ENCODE data around the gene LIPC.

The LIPC gene

GRCh38 chr15:58545307-58546065 is 113.7 kb downstream of the LIPC start:
- Histone ChIP-seq H3K9me3 (ENCODE audit: control insufficient read depth, insufficient read depth, low read length) (no peaks in the 10 kb centered on the region), H3K36me3 (ENCODE audit: control insufficient read depth, insufficient read depth, low read length) (no peaks in the 10 kb centered on the region), H3K4me3 (ENCODE audit: low read length) (no peak overlapping the region), H3K27ac (ENCODE audit: low read length) (no peak overlapping the region), H3K27me3 (ENCODE audit: control insufficient read depth, insufficient read depth, low read length) (no peaks in the 10 kb centered on the region), H3K4me1 (ENCODE audit: control insufficient read depth, insufficient read depth, low read length) (no peaks in the 10 kb centered on the region)
- WGBS (ENCODE audit: insufficient coverage, insufficient read length): no CpG with 5 or more reads among the region's 18 CpGs
- no peak for DNase-seq (ENCODE audit: low read depth, low spot score)

GRCh38 chr15:58546066-58546591 is 114.3 kb downstream of the LIPC start:
- Histone ChIP-seq H3K4me1 (ENCODE audit: control insufficient read depth, insufficient read depth, low read length) (no peaks in the 10 kb centered on the region), H3K4me3 (ENCODE audit: low read length) (no peak overlapping the region), H3K9me3 (ENCODE audit: control insufficient read depth, insufficient read depth, low read length) (no peaks in the 10 kb centered on the region), H3K36me3 (ENCODE audit: control insufficient read depth, insufficient read depth, low read length) (no peaks in the 10 kb centered on the region), H3K27me3 (ENCODE audit: control insufficient read depth, insufficient read depth, low read length) (no peaks in the 10 kb centered on the region), H3K27ac (ENCODE audit: low read length) (no peak overlapping the region)
- no peak for DNase-seq (ENCODE audit: low read depth, low spot score)
- no CpG with 5 or more reads among the region's 9 CpGs for WGBS (ENCODE audit: insufficient coverage, insufficient read length)

- no CpG with 5 or more reads among the region's 13 CpGs for WGBS (ENCODE audit: insufficient coverage, insufficient read length)
- no peak for DNase-seq (ENCODE audit: low read depth, low spot score)
- Histone ChIP-seq H3K9me3 (ENCODE audit: control insufficient read depth, insufficient read depth, low read length) (no peaks in the 10 kb centered on the region), H3K4me1 (ENCODE audit: control insufficient read depth, insufficient read depth, low read length) (no peaks in the 10 kb centered on the region), H3K27me3 (ENCODE audit: control insufficient read depth, insufficient read depth, low read length) (no peaks in the 10 kb centered on the region), H3K27ac (ENCODE audit: low read length) (no peak overlapping the region), H3K4me3 (ENCODE audit: low read length) (no peak overlapping the region), H3K36me3 (ENCODE audit: control insufficient read depth, insufficient read depth, low read length) (no peaks in the 10 kb centered on the region)
These were observed 115.1 kb downstream of the LIPC start for GRCh38 chr15:58546635-58547627.

GRCh38 chr15:58547628-58548307 is 116.0 kb downstream of the LIPC start:
- Histone ChIP-seq H3K9me3 (ENCODE audit: control insufficient read depth, insufficient read depth, low read length) (no peaks in the 10 kb centered on the region), H3K27ac (ENCODE audit: low read length) (no peak overlapping the region), H3K4me1 (ENCODE audit: control insufficient read depth, insufficient read depth, low read length) (no peaks in the 10 kb centered on the region), H3K27me3 (ENCODE audit: control insufficient read depth, insufficient read depth, low read length) (no peaks in the 10 kb centered on the region), H3K4me3 (ENCODE audit: low read length) (no peak overlapping the region), H3K36me3 (ENCODE audit: control insufficient read depth, insufficient read depth, low read length) (no peaks in the 10 kb centered on the region)
- DNase-seq (ENCODE audit: low read depth, low spot score): no peak
- WGBS (ENCODE audit: insufficient coverage, insufficient read length): no CpG with 5 or more reads among the region's 9 CpGs

GRCh38 chr15:58548308-58549012 is 116.7 kb downstream of the LIPC start:
- Histone ChIP-seq H3K27ac (ENCODE audit: low read length) (no peak overlapping the region), H3K4me1 (ENCODE audit: control insufficient read depth, insufficient read depth, low read length) (0 out of 2 replicates have a peak, but pooled peaks cover 1% of the 10 kb centered on the region), H3K4me3 (ENCODE audit: low read length) (no peak overlapping the region), H3K9me3 (ENCODE audit: control insufficient read depth, insufficient read depth, low read length) (no peaks in the 10 kb centered on the region), H3K36me3 (ENCODE audit: control insufficient read depth, insufficient read depth, low read length) (no peaks in the 10 kb centered on the region), H3K27me3 (ENCODE audit: control insufficient read depth, insufficient read depth, low read length) (no peaks in the 10 kb centered on the region)
- DNase-seq (ENCODE audit: low read depth, low spot score): no peak
- WGBS (ENCODE audit: insufficient coverage, insufficient read length): no CpG with 5 or more reads among the region's 26 CpGs

- no peaks in the 10 kb centered on the region for H3K9me3 ChIP-seq (ENCODE audit: control insufficient read depth, insufficient read depth, low read length)
- H3K36me3 ChIP-seq (ENCODE audit: control insufficient read depth, insufficient read depth, low read length): no peaks in the 10 kb centered on the region
- H3K4me3 ChIP-seq (ENCODE audit: low read length): no peak overlapping the region
- no peaks in the 10 kb centered on the region for H3K27me3 ChIP-seq (ENCODE audit: control insufficient read depth, insufficient read depth, low read length)
- WGBS (ENCODE audit: insufficient coverage, insufficient read length): no CpG with 5 or more reads among the region's 12 CpGs
- no peak overlapping the region for H3K27ac ChIP-seq (ENCODE audit: low read length)
- H3K4me1 ChIP-seq (ENCODE audit: control insufficient read depth, insufficient read depth, low read length): 0 out of 2 replicates have a peak, but pooled peaks cover 1% of the 10 kb centered on the region
- DNase-seq (ENCODE audit: low read depth, low spot score): no peak
These were observed 117.4 kb downstream of the LIPC start for GRCh38 chr15:58549013-58549784.

- no CpG with 5 or more reads among the region's 7 CpGs for WGBS (ENCODE audit: insufficient coverage, insufficient read length)
- no peak overlapping the region for H3K27ac ChIP-seq (ENCODE audit: low read length)
These were observed 117.9 kb downstream of the LIPC start for GRCh38 chr15:58549785-58550074.

GRCh38 chr15:58551084-58551763 is 119.4 kb downstream of the LIPC start:
- Histone ChIP-seq H3K27me3 (ENCODE audit: control insufficient read depth, insufficient read depth, low read length) (no peaks in the 10 kb centered on the region), H3K9me3 (ENCODE audit: control insufficient read depth, insufficient read depth, low read length) (no peaks in the 10 kb centered on the region), H3K4me1 (ENCODE audit: control insufficient read depth, insufficient read depth, low read length) (0 out of 2 replicates have a peak, but pooled peaks cover 2% of the 10 kb centered on the region), H3K27ac (ENCODE audit: low read length) (no peak overlapping the region), H3K4me3 (ENCODE audit: low read length) (no peak overlapping the region), H3K36me3 (ENCODE audit: control insufficient read depth, insufficient read depth, low read length) (no peaks in the 10 kb centered on the region)
- DNase-seq (ENCODE audit: low read depth, low spot score): no peak
- WGBS (ENCODE audit: insufficient coverage, insufficient read length): no CpG with 5 or more reads among the region's 10 CpGs

More at GRCh38 chr15:58549785-58550074, 117.9 kb downstream of the LIPC start:
- H3K36me3 ChIP-seq (ENCODE audit: control insufficient read depth, insufficient read depth, low read length): no peaks in the 10 kb centered on the region
- DNase-seq (ENCODE audit: low read depth, low spot score): no peak
- H3K27me3 ChIP-seq (ENCODE audit: control insufficient read depth, insufficient read depth, low read length): no peaks in the 10 kb centered on the region
- 0 out of 2 replicates have a peak, but pooled peaks cover 1% of the 10 kb centered on the region for H3K4me1 ChIP-seq (ENCODE audit: control insufficient read depth, insufficient read depth, low read length)
- H3K9me3 ChIP-seq (ENCODE audit: control insufficient read depth, insufficient read depth, low read length): no peaks in the 10 kb centered on the region
- H3K4me3 ChIP-seq (ENCODE audit: low read length): no peak overlapping the region; the same call in 1 of the 2 replicates
